Gastrocnemius medialis (tissue), 4 donors: ENCODE measurements around the gene PARD3. TPM values are rescaled to one million over a fixed set of nuclear protein-coding genes. Genes with fewer than 3 reads are reported as not detected.
"Not testable (repeated sequence)": the region's sequence is repeated elsewhere in the genome, so short reads cannot be mapped to it uniquely, and the experiment has no call there.

Experiments used
- ATAC-seq, 2 donors: fragments of 150-250 bp; one replicate each; pipeline ENCODE4 v1.9.1; 2016
- DNase-seq, 2 donors: peaks; one replicate each; pipeline ENCODE4 v3.0.0-alpha.2; 2019
- H3K27ac ChIP-seq, 4 donors: fragments of 200-600 bp; sonication (generic); 1 replicate in 1 of 4; 2 replicates in 3 of 4; pipeline ENCODE4 v1.5.1; 2016 to 2018; ENCODE audit warnings: mild to moderate bottlenecking in 2 of 4, moderate library complexity in 1 of 4
- H3K27me3 ChIP-seq, 3 donors: fragments of 200-600 bp; sonication (generic) in 2 of 3; 1 replicate in 1 of 3; 2 replicates in 2 of 3; pipeline versions ENCODE4 v1.5.1 to v1.6.0; 2016 to 2019; ENCODE audit warnings: mild to moderate bottlenecking in 1 of 3, moderate library complexity in 1 of 3
- H3K36me3 ChIP-seq, 2 donors: fragments of 200-600 bp; sonication (generic) in 1 of 2; one replicate each; pipeline ENCODE4 v1.5.1; 2017 to 2018
- H3K4me1 ChIP-seq, 2 donors: fragments of 200-600 bp; sonication (generic) in 1 of 2; one replicate each; pipeline ENCODE4 v1.5.1; 2016 to 2017; ENCODE audit warnings: mild to moderate bottlenecking in 2 of 2
- H3K4me3 ChIP-seq, 4 donors: fragments of 200-600 bp; sonication (generic) in 3 of 4; 1 replicate in 1 of 4; 2 replicates in 3 of 4; pipeline ENCODE4 v1.5.1; 2016 to 2019; ENCODE audit warnings: mild to moderate bottlenecking in 2 of 4
- H3K9me3 ChIP-seq, 3 donors: fragments of 200-600 bp; sonication (generic) in 2 of 3; 1 replicate in 1 of 3; 2 replicates in 2 of 3; pipeline ENCODE4 v1.5.1; 2016 to 2019
- POLR2A ChIP-seq, 2 donors: fragments of 450-650 bp; IDR thresholded peaks; one replicate each; pipeline ENCODE4 v1.6.1; 2017; ENCODE audit warnings: antibody characterized with exemption in 2 of 2, mild to moderate bottlenecking in 2 of 2, moderate library complexity in 2 of 2
- in situ Hi-C, 4 donors: fragments of 200-750 bp; cut with MboI; loops; one replicate each; pipeline versions ENCODE4 v1.15.0 to v1.8.0; 2017; ENCODE audit warnings: low sequenced_read_pairs in 4 of 4
- intact Hi-C: fragments of 100-400 bp; cut with DNase I; formaldehyde crosslinking; loops from one replicate; pipeline ENCODE4 v1.15.1; 2023; ENCODE audit warnings: low total_unique reads
- total RNA-seq, 4 donors: library from RNA; depleted of rRNA; stranded (reverse); fragments of >200 nt; gene quantifications; one replicate each; pipeline versions ENCODE4 v1.1.0 to v1.2.3, GENCODE V29; 2016
- TF ChIP-seq, protein P1 (sequence below), 5 experiments: fragments of 450-650 bp in 3 of 5; fragments of 200-600 bp in 2 of 5; sonication (generic) in 2 of 5; IDR thresholded peaks in 4 of 5; conservative IDR thresholded peaks in 1 of 5; 1 replicate in 4 of 5; 2 replicates in 1 of 5; pipeline ENCODE4 v1.5.1; 2016 to 2019; ENCODE audit warnings: antibody characterized with exemption in 5 of 5, mild to moderate bottlenecking in 3 of 5, moderate library complexity in 3 of 5

The PARD3 gene
- total RNA-seq, 4 donors from 2014 or later = 64.6 to 75.8 (median 68.3) TPM

DNA sequence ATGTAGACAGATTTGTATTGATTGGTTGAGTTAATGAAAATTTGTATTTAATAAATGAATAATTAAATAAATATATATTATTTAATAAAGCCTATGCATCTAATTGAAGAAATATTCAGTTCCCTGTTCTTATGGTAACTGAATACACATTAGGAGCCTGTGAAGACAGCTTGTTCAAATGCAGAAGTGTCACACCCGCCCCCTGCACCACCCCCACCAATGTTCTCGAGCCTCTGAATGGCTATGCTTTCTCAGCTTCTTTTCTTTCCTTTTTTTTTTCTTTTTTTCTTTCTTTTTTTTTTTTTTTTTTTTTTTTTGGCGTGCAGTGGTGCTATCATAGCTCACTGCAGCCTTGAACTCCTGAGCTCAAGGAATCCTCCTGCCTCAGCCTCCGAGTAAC lies 38.3 kb upstream of the PARD3 start:
- Histone ChIP-seq H3K4me3 (no peak overlapping the region), H3K36me3 (no peaks in the 10 kb centered on the region), H3K27me3 (no peaks in the 10 kb centered on the region), H3K4me1 (no peaks in the 10 kb centered on the region), H3K27ac (no peak overlapping the region), H3K9me3 (no peaks in the 10 kb centered on the region)
- DNase-seq = no peak
- in situ Hi-C loops (no loop called here), intact Hi-C loops (no loop called here)
- ATAC-seq = no peak
- TF ChIP-seq, protein P1, sequence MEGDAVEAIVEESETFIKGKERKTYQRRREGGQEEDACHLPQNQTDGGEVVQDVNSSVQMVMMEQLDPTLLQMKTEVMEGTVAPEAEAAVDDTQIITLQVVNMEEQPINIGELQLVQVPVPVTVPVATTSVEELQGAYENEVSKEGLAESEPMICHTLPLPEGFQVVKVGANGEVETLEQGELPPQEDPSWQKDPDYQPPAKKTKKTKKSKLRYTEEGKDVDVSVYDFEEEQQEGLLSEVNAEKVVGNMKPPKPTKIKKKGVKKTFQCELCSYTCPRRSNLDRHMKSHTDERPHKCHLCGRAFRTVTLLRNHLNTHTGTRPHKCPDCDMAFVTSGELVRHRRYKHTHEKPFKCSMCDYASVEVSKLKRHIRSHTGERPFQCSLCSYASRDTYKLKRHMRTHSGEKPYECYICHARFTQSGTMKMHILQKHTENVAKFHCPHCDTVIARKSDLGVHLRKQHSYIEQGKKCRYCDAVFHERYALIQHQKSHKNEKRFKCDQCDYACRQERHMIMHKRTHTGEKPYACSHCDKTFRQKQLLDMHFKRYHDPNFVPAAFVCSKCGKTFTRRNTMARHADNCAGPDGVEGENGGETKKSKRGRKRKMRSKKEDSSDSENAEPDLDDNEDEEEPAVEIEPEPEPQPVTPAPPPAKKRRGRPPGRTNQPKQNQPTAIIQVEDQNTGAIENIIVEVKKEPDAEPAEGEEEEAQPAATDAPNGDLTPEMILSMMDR (IDR thresholded peaks at IDR 0.05 in 4 of 5, conservative IDR thresholded peaks at IDR 0.05 in 1 of 5) = no peak
- no peak for TF ChIP-seq POLR2A (IDR thresholded peaks at IDR 0.05)

DNA sequence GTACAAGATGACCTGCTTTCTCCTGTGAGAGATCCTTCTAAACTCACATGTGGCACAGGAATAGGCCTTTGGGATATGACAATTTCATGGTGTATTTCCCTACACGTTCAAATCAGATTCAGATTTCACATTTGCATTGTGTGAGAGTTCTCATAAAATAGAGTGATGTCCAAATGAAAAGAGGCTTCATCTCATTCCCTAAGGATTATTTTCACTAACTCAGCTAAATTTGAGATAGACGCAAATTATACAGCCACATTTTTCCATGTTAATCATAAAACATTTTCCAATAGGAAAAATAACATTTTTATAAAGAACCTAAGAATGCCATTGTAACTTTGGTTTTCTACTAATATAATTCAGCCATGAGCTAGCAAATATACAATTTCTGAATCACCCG lies 35.5 kb upstream of the PARD3 start:
- no peaks in the 10 kb centered on the region for H3K4me1 ChIP-seq
- no peak overlapping the region for H3K4me3 ChIP-seq
- in situ Hi-C loops = no loop called here
- H3K27me3 ChIP-seq = no peaks in the 10 kb centered on the region
- H3K27ac ChIP-seq = no peak overlapping the region
- TF ChIP-seq, protein P1 (IDR thresholded peaks at IDR 0.05 in 4 of 5, conservative IDR thresholded peaks at IDR 0.05 in 1 of 5) = no peak
- TF ChIP-seq POLR2A (IDR thresholded peaks at IDR 0.05) = no peak
- intact Hi-C loops = no loop called here
- ATAC-seq (no peak), DNase-seq (no peak)
- no peaks in the 10 kb centered on the region for H3K9me3 ChIP-seq
- H3K36me3 ChIP-seq = no peaks in the 10 kb centered on the region

DNA sequence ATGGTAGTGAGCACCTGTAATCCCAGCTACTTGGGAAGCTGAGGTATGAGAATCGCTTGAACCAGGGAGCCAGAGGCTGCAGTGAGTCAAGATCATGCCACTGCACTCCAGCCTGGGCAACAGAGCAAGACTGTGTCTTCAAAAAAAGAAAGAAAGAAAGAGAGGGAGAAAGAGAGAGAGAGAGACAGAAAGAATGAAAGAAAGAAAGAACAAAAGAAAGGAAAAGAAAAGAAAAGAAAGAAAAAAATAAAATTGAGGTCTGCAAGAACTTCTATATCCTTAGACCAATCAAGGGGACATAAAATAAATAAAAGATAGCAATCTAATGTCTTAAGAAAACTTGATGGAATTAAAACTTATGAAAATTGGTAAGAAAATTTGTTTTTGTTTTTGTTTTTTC lies 34.9 kb upstream of the PARD3 start:
- no peak for ATAC-seq
- in situ Hi-C loops = no loop called here
- no peak for TF ChIP-seq POLR2A (IDR thresholded peaks at IDR 0.05)
- TF ChIP-seq, protein P1 (IDR thresholded peaks at IDR 0.05 in 4 of 5, conservative IDR thresholded peaks at IDR 0.05 in 1 of 5) = no peak
- Histone ChIP-seq H3K27ac (no peak overlapping the region), H3K4me1 (no peaks in the 10 kb centered on the region), H3K36me3 (no peaks in the 10 kb centered on the region), H3K4me3 (no peak overlapping the region), H3K9me3 (no peaks in the 10 kb centered on the region), H3K27me3 (no peaks in the 10 kb centered on the region)
- intact Hi-C loops = no loop called here
- DNase-seq = no peak

DNA sequence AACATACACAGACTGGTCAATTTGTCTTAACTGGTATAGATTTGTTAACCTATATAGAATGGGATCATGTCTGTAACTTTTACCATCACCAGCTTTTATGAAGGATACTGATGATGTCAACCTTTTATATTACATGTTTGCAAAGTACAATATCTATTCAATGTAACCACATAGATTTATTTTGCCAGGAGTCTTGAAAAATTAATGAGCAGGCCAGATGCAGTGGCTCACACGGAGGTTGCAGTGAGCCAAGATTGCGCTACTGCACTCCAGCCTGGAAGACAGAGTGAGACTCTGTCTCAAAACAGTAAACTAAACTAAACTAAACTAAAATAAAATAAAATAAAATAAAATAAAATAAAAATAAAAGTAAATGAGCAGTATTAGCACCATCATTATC lies 30.0 kb upstream of the PARD3 start:
- Histone ChIP-seq H3K4me1 (no peaks in the 10 kb centered on the region), H3K27me3 (no peaks in the 10 kb centered on the region), H3K27ac (no peak overlapping the region), H3K9me3 (no peaks in the 10 kb centered on the region), H3K4me3 (no peak overlapping the region), H3K36me3 (no peaks in the 10 kb centered on the region)
- ATAC-seq (no peak), DNase-seq (no peak)
- intact Hi-C loops (no loop called here), in situ Hi-C loops (loop anchor here in 1 of 4 donors (25.0 kb wide), 1 partner anchor 183 kb away; no protein-coding TSS in a partner anchor)
- TF ChIP-seq, protein P1 (IDR thresholded peaks at IDR 0.05 in 4 of 5, conservative IDR thresholded peaks at IDR 0.05 in 1 of 5) = no peak
- TF ChIP-seq POLR2A (IDR thresholded peaks at IDR 0.05) = no peak

DNA sequence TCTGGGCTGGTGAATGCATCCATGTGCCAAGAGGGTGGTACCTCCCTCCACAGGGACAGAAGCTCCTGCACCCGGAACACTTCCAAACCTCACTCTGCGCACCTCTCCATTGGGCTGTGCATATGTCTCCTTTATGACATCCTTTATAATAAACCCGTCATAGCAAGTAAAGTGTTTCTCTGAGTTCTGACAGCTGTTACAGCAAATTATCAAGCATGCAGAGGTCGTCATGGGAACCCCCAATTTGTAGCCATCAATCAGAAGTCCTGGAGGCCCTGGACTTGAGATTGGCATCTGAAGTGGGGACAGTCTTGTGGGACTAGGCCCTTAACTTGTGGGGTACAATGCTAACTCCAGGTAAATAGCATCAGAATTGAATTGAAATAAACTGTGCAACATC lies 29.4 kb upstream of the PARD3 start:
- ATAC-seq (no peak), DNase-seq (no peak)
- TF ChIP-seq POLR2A (IDR thresholded peaks at IDR 0.05) = no peak
- TF ChIP-seq, protein P1 (IDR thresholded peaks at IDR 0.05 in 4 of 5, conservative IDR thresholded peaks at IDR 0.05 in 1 of 5) = no peak
- H3K27me3 ChIP-seq = no peaks in the 10 kb centered on the region
- H3K4me1 ChIP-seq = no peaks in the 10 kb centered on the region
- no peak overlapping the region for H3K4me3 ChIP-seq
- intact Hi-C loops (no loop called here), in situ Hi-C loops (loop anchor here in 1 of 4 donors (25.0 kb wide), 1 partner anchor 182 kb away; no protein-coding TSS in a partner anchor)
- H3K27ac ChIP-seq = no peak overlapping the region
- no peaks in the 10 kb centered on the region for H3K9me3 ChIP-seq
- no peaks in the 10 kb centered on the region for H3K36me3 ChIP-seq

DNA sequence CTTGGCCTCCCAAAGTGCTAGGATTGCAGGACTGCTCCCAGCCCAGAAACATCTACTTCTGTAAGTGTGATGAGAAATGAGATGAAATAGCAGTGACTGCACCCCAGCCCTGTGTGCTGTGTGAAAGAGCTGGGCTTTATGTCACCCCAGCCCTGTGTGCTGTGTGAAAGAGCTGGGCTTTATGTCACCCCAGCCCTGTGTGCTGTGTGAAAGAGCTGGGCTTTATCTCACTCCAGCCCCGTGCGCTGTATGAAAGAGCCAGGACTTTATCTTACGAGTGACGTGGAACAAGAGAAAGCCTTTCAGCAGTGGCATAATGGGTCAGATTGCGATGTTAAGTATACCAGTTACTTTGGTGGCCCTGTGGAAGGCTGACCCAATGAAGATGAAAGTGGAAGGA lies 28.4 kb upstream of the PARD3 start:
- ATAC-seq, intact Hi-C loops, H3K36me3 ChIP-seq, H3K27ac ChIP-seq, H3K4me3 ChIP-seq, H3K4me1 ChIP-seq, H3K27me3 ChIP-seq, DNase-seq, H3K9me3 ChIP-seq: not testable (repeated sequence)
- in situ Hi-C loops = loop anchor here in 1 of 4 donors (25.0 kb wide), 1 partner anchor 181 kb away; no protein-coding TSS in a partner anchor
